Measurements from ENCODE around the gene TRIM38. TPM values are rescaled to one million over a fixed set of nuclear protein-coding genes. Genes with fewer than 3 reads are reported as not detected.

TRIM38 gene
- total and polyA plus RNA-seq, 2 of the 13 experiments (the other 11 are each of a cell fraction or from before 2014, with no cell fraction given) = 2.5 to 3.1 TPM

DNA sequence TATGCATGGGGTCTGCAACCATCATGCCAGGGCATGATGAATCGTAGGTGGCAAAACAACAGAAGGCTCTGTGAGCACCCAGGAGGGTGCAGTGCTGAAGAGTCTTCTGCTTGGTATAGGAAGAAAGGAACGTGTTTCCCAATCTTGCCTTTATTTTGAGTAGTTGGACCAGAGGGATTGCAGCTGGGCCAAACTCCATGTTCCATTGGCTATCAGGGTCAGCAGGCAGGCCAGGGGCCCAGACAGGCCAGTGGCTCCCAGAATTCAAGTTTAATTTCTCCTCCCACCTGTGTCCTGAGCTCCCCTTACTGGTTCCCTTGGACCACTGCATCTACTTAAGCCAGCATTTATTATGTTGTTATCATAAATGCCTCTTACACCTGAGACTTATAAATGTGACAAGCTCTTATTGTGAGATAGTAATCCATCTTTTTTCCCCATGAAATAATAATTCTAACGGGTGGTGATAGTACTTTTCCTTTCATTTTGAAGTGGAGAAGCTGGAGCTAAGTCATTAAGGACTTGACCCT, 918 bp upstream of the TRIM38 start (continued):
- no peak for TF ChIP-seq SRF (IDR thresholded peaks at IDR 0.05; ENCODE audit: low read depth, low read length)
- no peak for TF ChIP-seq HDAC6 (IDR thresholded peaks at IDR 0.05; ENCODE audit: low read depth, low read length)
- peak; percentile 54; the same call in 1 of the 2 replicates for TF ChIP-seq TGIF2 (CRISPR knock-in tag; IDR thresholded peaks at IDR 0.05)
- no peak for TF ChIP-seq ZBTB20 (CRISPR knock-in tag; IDR thresholded peaks at IDR 0.05; ENCODE audit: borderline replicate concordance, low read depth)
- peak; percentile 23; the same call in 1 of the 2 replicates for TF ChIP-seq ZNF501 (CRISPR knock-in tag; IDR thresholded peaks at IDR 0.05)
- peak; percentile 39; the same call in 1 of the 2 replicates for TF ChIP-seq ZNF143 (CRISPR knock-in tag; IDR thresholded peaks at IDR 0.05)
- TF ChIP-seq, protein P1, sequence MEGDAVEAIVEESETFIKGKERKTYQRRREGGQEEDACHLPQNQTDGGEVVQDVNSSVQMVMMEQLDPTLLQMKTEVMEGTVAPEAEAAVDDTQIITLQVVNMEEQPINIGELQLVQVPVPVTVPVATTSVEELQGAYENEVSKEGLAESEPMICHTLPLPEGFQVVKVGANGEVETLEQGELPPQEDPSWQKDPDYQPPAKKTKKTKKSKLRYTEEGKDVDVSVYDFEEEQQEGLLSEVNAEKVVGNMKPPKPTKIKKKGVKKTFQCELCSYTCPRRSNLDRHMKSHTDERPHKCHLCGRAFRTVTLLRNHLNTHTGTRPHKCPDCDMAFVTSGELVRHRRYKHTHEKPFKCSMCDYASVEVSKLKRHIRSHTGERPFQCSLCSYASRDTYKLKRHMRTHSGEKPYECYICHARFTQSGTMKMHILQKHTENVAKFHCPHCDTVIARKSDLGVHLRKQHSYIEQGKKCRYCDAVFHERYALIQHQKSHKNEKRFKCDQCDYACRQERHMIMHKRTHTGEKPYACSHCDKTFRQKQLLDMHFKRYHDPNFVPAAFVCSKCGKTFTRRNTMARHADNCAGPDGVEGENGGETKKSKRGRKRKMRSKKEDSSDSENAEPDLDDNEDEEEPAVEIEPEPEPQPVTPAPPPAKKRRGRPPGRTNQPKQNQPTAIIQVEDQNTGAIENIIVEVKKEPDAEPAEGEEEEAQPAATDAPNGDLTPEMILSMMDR (CRISPR knock-in tag; IDR thresholded peaks at IDR 0.05) = peak; percentile 60
- TF ChIP-seq U2AF2 (IDR thresholded peaks at IDR 0.05; ENCODE audit: low read depth, low read length) = no peak
- no peak for TF ChIP-seq ZNF432 (CRISPR knock-in tag; IDR thresholded peaks at IDR 0.05; ENCODE audit: borderline replicate concordance)
- TF ChIP-seq ATF1 (CRISPR knock-in tag; IDR thresholded peaks at IDR 0.05) = 0 out of 2 replicates have a peak, but pooled peaks have one; percentile 6

DNA sequence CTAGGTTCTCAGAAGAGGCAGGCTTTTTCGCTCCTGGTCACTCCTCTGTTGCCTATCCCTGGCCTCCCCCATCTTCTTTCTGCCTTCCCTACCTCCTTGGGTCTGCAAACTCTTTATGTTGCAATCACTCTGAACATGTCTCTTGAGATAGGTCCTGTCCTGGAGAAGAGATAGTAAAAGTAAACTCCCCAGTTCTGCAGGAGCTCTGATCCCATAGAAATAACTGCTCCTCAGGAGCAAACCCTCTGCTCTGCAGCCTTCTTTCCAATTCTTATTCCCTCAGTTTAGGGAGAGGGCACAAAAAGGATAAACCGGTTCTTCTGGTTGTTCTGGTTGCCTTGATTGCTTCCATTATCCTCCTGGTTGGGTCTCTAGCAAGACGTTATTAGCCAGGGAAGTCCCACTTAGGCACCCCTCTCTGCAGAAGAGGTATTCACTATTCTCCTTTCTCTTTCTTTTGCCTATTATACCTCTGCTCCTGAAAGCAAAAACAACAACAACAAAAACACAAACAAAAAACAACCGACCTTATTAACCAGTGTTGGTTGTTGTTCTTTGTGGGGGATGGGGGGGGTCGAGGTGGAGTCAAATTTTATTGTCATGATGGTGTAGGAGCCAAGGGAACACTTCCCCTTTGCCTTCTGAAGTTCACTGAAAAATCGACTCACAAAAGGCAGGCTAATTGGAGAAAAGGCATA, 973 bp downstream of the TRIM38 start:
- Histone ChIP-seq H3K4me1 (ENCODE audit: insufficient read depth, low read length) (peaks cover 30% of the 10 kb centered on the region), H3K9me3 (ENCODE audit: low read length) (peaks cover 26% of the 10 kb centered on the region), H3K36me3 (replicated peaks in 1 of 2; ENCODE audit: control insufficient read depth in 1 of 2, insufficient read depth in 2 of 2, low read length in 2 of 2) (peaks cover 0 to 11% of the 10 kb centered on the region in 2 experiments; a peak in 2 of 5 replicates), H4K20me1 (ENCODE audit: insufficient read depth, low read length) (no peaks in the 10 kb centered on the region), H2AFZ (ENCODE audit: low read length) (no peak overlapping the region), H3K79me2 (ENCODE audit: insufficient read depth, low read length) (no peaks in the 10 kb centered on the region), H3K4me3 (replicated peaks in 1 of 3; ENCODE audit: insufficient read depth in 1 of 3, low read depth in 2 of 3, low read length in 3 of 3) (peak overlapping the region in 2 of 3 experiments; percentile 59 to 73; a peak in 5 of 6 replicates), H3K9ac (ENCODE audit: insufficient read depth, low read depth, low read length) (peak overlapping the region; percentile 28; the same call in 1 of the 2 replicates), H3K4me2 (ENCODE audit: low read depth, low read length) (peak overlapping the region; percentile 95), H3K27me3 (ENCODE audit: control insufficient read depth in 1 of 2, insufficient read depth in 2 of 2, low read length in 2 of 2) (no peaks in the 10 kb centered on the region; a peak in 1 of 5 replicates), H3K27ac (ENCODE audit: extremely low read length, insufficient read depth, low read length) (no peak overlapping the region)
- 79% methylated on average over 6 of the region's 6 CpGs for WGBS (ENCODE audit: low lambda C conversion rate)
- POLR2A ChIA-PET = interaction anchor here (0.6 to 5.9 kb wide), 2 partner anchors 28 to 38 kb away, joined by 3 to 41 read pairs; no protein-coding TSS in a partner anchor
- no TSS peak for BruUV-seq (replicated peaks)
- FAIRE-seq = no peak
- ATAC-seq = no peak
- DNase-seq (ENCODE audit: low spot score) = no peak
- CTCF ChIA-PET (ENCODE audit: low intra/inter-chr PET ratio, low total read pairs) = no interaction called here
- in situ Hi-C loops (cut with HindIII; ENCODE audit: extremely low pct_ligation_motif_present, low pct_unique_long_range_greater_than_20kb) = no loop called here
- intact Hi-C loops (cut with micrococcal nuclease; ENCODE audit: unreplicated experiment) = loop anchor here (2.0 kb wide), 1 partner anchor 29 kb away; no protein-coding TSS in a partner anchor
- TF ChIP-seq PHF21A (CRISPR knock-in tag; IDR thresholded peaks at IDR 0.05) (no peak), CEBPB (IDR thresholded peaks at IDR 0.05; ENCODE audit: borderline replicate concordance, low read depth, low read length) (peak; percentile 53; the same call in 1 of the 2 replicates), ZNF317 (CRISPR knock-in tag; IDR thresholded peaks at IDR 0.05) (no peak)
- TF ChIP-seq, protein P2, sequence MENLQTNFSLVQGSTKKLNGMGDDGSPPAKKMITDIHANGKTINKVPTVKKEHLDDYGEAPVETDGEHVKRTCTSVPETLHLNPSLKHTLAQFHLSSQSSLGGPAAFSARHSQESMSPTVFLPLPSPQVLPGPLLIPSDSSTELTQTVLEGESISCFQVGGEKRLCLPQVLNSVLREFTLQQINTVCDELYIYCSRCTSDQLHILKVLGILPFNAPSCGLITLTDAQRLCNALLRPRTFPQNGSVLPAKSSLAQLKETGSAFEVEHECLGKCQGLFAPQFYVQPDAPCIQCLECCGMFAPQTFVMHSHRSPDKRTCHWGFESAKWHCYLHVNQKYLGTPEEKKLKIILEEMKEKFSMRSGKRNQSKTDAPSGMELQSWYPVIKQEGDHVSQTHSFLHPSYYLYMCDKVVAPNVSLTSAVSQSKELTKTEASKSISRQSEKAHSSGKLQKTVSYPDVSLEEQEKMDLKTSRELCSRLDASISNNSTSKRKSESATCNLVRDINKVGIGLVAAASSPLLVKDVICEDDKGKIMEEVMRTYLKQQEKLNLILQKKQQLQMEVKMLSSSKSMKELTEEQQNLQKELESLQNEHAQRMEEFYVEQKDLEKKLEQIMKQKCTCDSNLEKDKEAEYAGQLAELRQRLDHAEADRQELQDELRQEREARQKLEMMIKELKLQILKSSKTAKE (CRISPR knock-in tag; IDR thresholded peaks at IDR 0.05; ENCODE audit: borderline replicate concordance) = no peak
